GM12878 (cell line): ENCODE measurements around the gene SNRPD1. TPM values are rescaled to one million over a fixed set of nuclear protein-coding genes. Genes with fewer than 3 reads are reported as not detected.

Source experiments
- ATAC-seq: fragments of 200-7000 bp; cut with Tn5 transposase; 3 replicates; pipeline ENCODE4 v1.9.1; 2020; ENCODE audit warnings: mild to moderate bottlenecking, moderate library complexity
- BruUV-seq: library from RNA; stranded (reverse); fragments of 400-500 nt; replicated peaks from 2 replicates; lab custom pipeline; 2021; lab: Mats Ljungman, UMichigan
- CTCF ChIA-PET: fragments of 300-600 bp; sonication (Branson Sonifier 250); formaldehyde crosslinking; extraction: SDS; loops from one replicate; lab custom pipeline; 2021; ENCODE audit warnings: inconsistent platforms; lab: Yijun Ruan, JAX
- POLR2A ChIA-PET: fragments of 350-600 bp; formaldehyde crosslinking; extraction: SDS; loops from one replicate; lab custom pipeline; 2021; ENCODE audit warnings: inconsistent platforms; lab: Charles Lee
- RAD21 ChIA-PET: fragments of 300-600 bp; sonication (Branson Sonifier 250); formaldehyde crosslinking; loops from one replicate; lab custom pipeline; 2023; ENCODE audit warnings: antibody characterized with exemption; ENCODE audit not compliant: unreplicated experiment; lab: Charles Lee
- SMC1A ChIA-PET: fragments of 300-600 bp; sonication (Branson Sonifier 250); formaldehyde crosslinking; loops from one replicate; lab custom pipeline; 2023; ENCODE audit not compliant: unreplicated experiment, uncharacterized antibody; lab: Charles Lee
- DNase-seq: peaks from one replicate; pipeline ENCODE4 v3.0.0-alpha.2; 2011; ENCODE audit warnings: low read depth, low spot score
- FAIRE-seq: peaks from 3 replicates; lab custom pipeline; 2011; peaks lifted over from hg19 to GRCh38; lab: Jason Lieb, UNC
- H2AFZ ChIP-seq: 2 replicates; pipeline ENCODE4 v1.6.0; 2011; ENCODE audit warnings: low read depth, low read length, control low read depth; ENCODE audit not compliant: control insufficient read depth
- H3K27ac ChIP-seq: 2 replicates; pipeline ENCODE4 v1.5.1; 2011; ENCODE audit warnings: control low read depth; ENCODE audit not compliant: control insufficient read depth, insufficient read depth
- H3K27me3 ChIP-seq, 2 experiments: replicated peaks in 1 of 2; 2 replicates each; pipeline versions ENCODE4 v1.6.0 to v1.6.1; 2011; ENCODE audit warnings: low read length in 1 of 2; ENCODE audit not compliant: control insufficient read depth in 2 of 2, insufficient read depth in 2 of 2
- H3K36me3 ChIP-seq, 2 experiments: 2 replicates each; pipeline ENCODE4 v1.5.1; 2011; ENCODE audit warnings: low read length in 1 of 2; ENCODE audit not compliant: control insufficient read depth in 2 of 2, insufficient read depth in 2 of 2
- H3K4me1 ChIP-seq: 2 replicates; pipeline ENCODE4 v1.6.1; 2011; ENCODE audit warnings: mild to moderate bottlenecking, low read length, moderate library complexity, mixed read lengths; ENCODE audit not compliant: control insufficient read depth, insufficient read depth
- H3K4me2 ChIP-seq: 2 replicates; pipeline ENCODE4 v1.6.0; 2011; ENCODE audit warnings: control low read depth; ENCODE audit not compliant: control insufficient read depth, insufficient read depth
- H3K4me3 ChIP-seq: fragments of 200-600 bp; sonication (generic); 2 replicates; pipeline ENCODE4 v1.5.1; 2016
- H3K79me2 ChIP-seq: 2 replicates; pipeline ENCODE4 v1.6.0; 2011; ENCODE audit warnings: low read length; ENCODE audit not compliant: control insufficient read depth, insufficient read depth
- H3K9ac ChIP-seq: 2 replicates; pipeline ENCODE4 v1.8.0; 2011; ENCODE audit warnings: low read length, control low read depth, mixed read lengths; ENCODE audit not compliant: control insufficient read depth, insufficient read depth
- H3K9me3 ChIP-seq: replicated peaks from 3 replicates; pipeline ENCODE4 v1.5.1; 2011; ENCODE audit warnings: mild to moderate bottlenecking, low read length; ENCODE audit not compliant: control insufficient read depth, insufficient read depth
- H4K20me1 ChIP-seq: 2 replicates; pipeline ENCODE4 v1.6.0; 2011; ENCODE audit not compliant: control insufficient read depth, insufficient read depth
- ATF7 ChIP-seq: fragments of 450-650 bp; IDR thresholded peaks from 2 replicates; pipeline ENCODE4 v1.6.1; 2016; ENCODE audit warnings: low read depth, mild to moderate bottlenecking
- BCL3 ChIP-seq: IDR thresholded peaks from 2 replicates; pipeline ENCODE4 v1.6.1; 2011; ENCODE audit warnings: borderline replicate concordance, low read depth, mild to moderate bottlenecking, moderate library complexity, low read length; ENCODE audit not compliant: insufficient read depth, poor library complexity, severe bottlenecking
- BCLAF1 ChIP-seq: fragments of 450-650 bp; IDR thresholded peaks from 2 replicates; pipeline ENCODE4 v1.6.1; 2017; ENCODE audit warnings: antibody characterized with exemption, mild to moderate bottlenecking, moderate library complexity
- E2F4 ChIP-seq: IDR thresholded peaks from 2 replicates; pipeline ENCODE4 v1.6.1; 2012; ENCODE audit warnings: low read depth, low read length, improper control_type of control experiment
- EP300 ChIP-seq, 2 experiments: fragments of 150-350 bp in 1 of 2; IDR thresholded peaks; 2 replicates each; pipeline ENCODE4 v1.6.1; 2011 to 2012; ENCODE audit warnings: low read depth in 2 of 2, low read length in 2 of 2, borderline replicate concordance in 1 of 2, improper control_type of control experiment in 1 of 2, inconsistent platforms in 1 of 2; ENCODE audit not compliant: control insufficient read depth in 1 of 2
- HCFC1 ChIP-seq: fragments of 150-350 bp; IDR thresholded peaks from 2 replicates; pipeline ENCODE4 v1.6.1; 2014; ENCODE audit warnings: low read length
- SMAD1 ChIP-seq: fragments of 450-650 bp; IDR thresholded peaks from 2 replicates; pipeline ENCODE4 v1.6.1; 2018; ENCODE audit warnings: mild to moderate bottlenecking, low read depth; ENCODE audit not compliant: partially characterized antibody
- WGBS: methylation state at CpG from one replicate; pipeline ENCODE4 v1.1.6; 2016; ENCODE audit warnings: low lambda C conversion rate; ENCODE audit not compliant: insufficient replicate concordance, insufficient coverage; ENCODE audit errors: missing lambda C conversion rate; 5-methylcytosine and 5-hydroxymethylcytosine counted together
- in situ Hi-C: fragments of 300-500 bp; cut with MboI; formaldehyde crosslinking; loops from 9 replicates; pipeline ENCODE4 v1.14.3; 2018; ENCODE audit warnings: mixed read lengths
- intact Hi-C: fragments of 100-400 bp; cut with micrococcal nuclease; formaldehyde crosslinking; loops from one replicate; pipeline ENCODE4 v1.14.2; 2022; ENCODE audit not compliant: unreplicated experiment
- polyA plus RNA-seq, 11 experiments: library from polyadenylated mRNA; depleted of rRNA in 4 of 11; unstranded in 6 of 11; stranded (reverse) in 5 of 11; fragments of >200 nt; fragmentation: Nextera tagmentation in 4 of 11; fragmentation: Illumina TruSeq in 1 of 11; extraction: Ambion mirVana in 4 of 11; extraction: Trizol in 1 of 11; gene quantifications; 1 replicate in 1 of 11; 2 replicates in 10 of 11; pipeline versions ENCODE4 v1.2.1 to v1.2.3, GENCODE V29; 2011 to 2016; ENCODE audit warnings: inconsistent platforms in 2 of 11, missing spikeins in 2 of 11, low read depth in 1 of 11
- total RNA-seq, 4 experiments: library from RNA; depleted of rRNA in 3 of 4; stranded (reverse); fragments of >200 nt in 3 of 4; fragmentation: Illumina TruSeq in 1 of 4; extraction: Trizol in 1 of 4; gene quantifications; 2 replicates each; pipeline versions ENCODE4 v1.2.1 to v1.2.3, GENCODE V29; 2013 to 2021
- TF ChIP-seq, protein P1 (sequence below): IDR thresholded peaks from 2 replicates; pipeline ENCODE4 v1.6.1; 2012; ENCODE audit warnings: mild to moderate bottlenecking, low read depth, low read length

SNRPD1 gene
- total and polyA plus RNA-seq, 10 of the 15 experiments (the other 5 are each of a cell fraction or from before 2014, with no cell fraction given), result 52.6 to 866 (median 227) TPM

- Histone ChIP-seq H3K9ac (no peak overlapping the region), H4K20me1 (no peaks in the 10 kb centered on the region), H3K9me3 (no peaks in the 10 kb centered on the region), H3K27ac (no peak overlapping the region), H3K36me3 (peaks cover 0 to 6% of the 10 kb centered on the region in 2 experiments; a peak in 3 of 4 replicates), H3K4me2 (no peak overlapping the region), H3K27me3 (no peaks in the 10 kb centered on the region), H3K4me1 (no peaks in the 10 kb centered on the region; the same call in 1 of the 2 replicates), H2AFZ (no peak overlapping the region), H3K79me2 (no peaks in the 10 kb centered on the region), H3K4me3 (no peak overlapping the region)
- no TSS peak for BruUV-seq
- intact Hi-C loops (loop anchor here (5.0 kb wide), 1 partner anchor 213 kb away; no protein-coding TSS in a partner anchor), in situ Hi-C loops (no loop called here)
- ChIA-PET CTCF (interaction anchor here (1.7 kb wide), 1 partner anchor 41 kb away, joined by 3 read pairs; no protein-coding TSS in a partner anchor), SMC1A (interaction anchor here (1.0 kb wide), 1 partner anchor 213 kb away, joined by 3 read pairs; no protein-coding TSS in a partner anchor), RAD21 (no interaction called here), POLR2A (no interaction called here)
- no peak for FAIRE-seq
- ATAC-seq, result no peak
- no peak for DNase-seq
- TF ChIP-seq, protein P1, sequence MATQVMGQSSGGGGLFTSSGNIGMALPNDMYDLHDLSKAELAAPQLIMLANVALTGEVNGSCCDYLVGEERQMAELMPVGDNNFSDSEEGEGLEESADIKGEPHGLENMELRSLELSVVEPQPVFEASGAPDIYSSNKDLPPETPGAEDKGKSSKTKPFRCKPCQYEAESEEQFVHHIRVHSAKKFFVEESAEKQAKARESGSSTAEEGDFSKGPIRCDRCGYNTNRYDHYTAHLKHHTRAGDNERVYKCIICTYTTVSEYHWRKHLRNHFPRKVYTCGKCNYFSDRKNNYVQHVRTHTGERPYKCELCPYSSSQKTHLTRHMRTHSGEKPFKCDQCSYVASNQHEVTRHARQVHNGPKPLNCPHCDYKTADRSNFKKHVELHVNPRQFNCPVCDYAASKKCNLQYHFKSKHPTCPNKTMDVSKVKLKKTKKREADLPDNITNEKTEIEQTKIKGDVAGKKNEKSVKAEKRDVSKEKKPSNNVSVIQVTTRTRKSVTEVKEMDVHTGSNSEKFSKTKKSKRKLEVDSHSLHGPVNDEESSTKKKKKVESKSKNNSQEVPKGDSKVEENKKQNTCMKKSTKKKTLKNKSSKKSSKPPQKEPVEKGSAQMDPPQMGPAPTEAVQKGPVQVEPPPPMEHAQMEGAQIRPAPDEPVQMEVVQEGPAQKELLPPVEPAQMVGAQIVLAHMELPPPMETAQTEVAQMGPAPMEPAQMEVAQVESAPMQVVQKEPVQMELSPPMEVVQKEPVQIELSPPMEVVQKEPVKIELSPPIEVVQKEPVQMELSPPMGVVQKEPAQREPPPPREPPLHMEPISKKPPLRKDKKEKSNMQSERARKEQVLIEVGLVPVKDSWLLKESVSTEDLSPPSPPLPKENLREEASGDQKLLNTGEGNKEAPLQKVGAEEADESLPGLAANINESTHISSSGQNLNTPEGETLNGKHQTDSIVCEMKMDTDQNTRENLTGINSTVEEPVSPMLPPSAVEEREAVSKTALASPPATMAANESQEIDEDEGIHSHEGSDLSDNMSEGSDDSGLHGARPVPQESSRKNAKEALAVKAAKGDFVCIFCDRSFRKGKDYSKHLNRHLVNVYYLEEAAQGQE, result no peak
- no peak for TF ChIP-seq BCLAF1
- no peak for TF ChIP-seq ATF7
- no peak for TF ChIP-seq BCL3
- no peak for TF ChIP-seq EP300 (IDR thresholded peaks at IDR 0.05; ENCODE audit: borderline replicate concordance in 1 of 2, control insufficient read depth in 1 of 2, low read depth in 2 of 2, low read length in 2 of 2)
- no peak for TF ChIP-seq SMAD1
- TF ChIP-seq E2F4, result no peak
- no peak for TF ChIP-seq HCFC1
- 96% methylated on average over 3 of the region's 3 CpGs for WGBS
These were observed 26.7 kb downstream of the SNRPD1 start for GRCh38 chr18:21638822-21639221.
